GM12873 (cell line): Measurements from ENCODE around the gene BRCC3.

Experiments
- CTCF ChIP-seq: IDR thresholded peaks from 2 replicates; pipeline ENCODE4 v1.5.1; 2012; ENCODE audit warnings: low read depth, mild to moderate bottlenecking, moderate library complexity, low read length, control low read depth; ENCODE audit not compliant: insufficient read depth; ENCODE audit errors: missing control alignments

Gene BRCC3

DNA sequence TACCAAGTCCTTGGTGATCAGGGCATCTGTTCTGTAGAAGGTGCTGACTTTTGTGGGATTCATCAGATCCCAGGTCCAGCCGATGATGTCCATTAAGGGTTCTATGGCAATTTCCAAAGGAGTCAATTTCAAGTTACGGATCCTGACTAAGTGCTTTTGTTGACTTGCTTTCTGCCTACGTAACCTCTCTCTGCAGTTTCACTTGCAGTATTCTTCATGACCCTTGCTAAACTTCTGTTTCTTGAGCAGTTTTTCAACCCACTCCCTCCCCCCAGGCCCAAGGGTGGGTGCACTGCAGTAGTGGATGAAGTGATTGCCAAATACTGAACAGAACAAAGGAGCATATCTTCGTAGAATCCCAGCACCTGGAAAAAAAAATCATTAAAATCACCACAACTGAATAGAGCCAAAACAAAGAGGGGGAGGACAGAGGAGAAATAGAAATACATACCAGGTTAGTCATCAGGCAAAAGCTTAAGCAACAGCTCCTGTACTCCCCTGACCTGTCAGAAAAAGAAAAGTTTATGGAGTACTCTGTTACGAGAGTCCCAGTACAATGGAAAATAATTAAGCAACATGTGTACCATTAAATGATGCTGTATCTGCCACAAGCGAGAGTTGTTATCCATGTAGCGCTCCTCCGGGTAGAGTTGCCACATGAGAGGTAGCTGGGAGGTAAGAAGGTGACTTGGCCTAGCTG, 6.1 kb upstream of the BRCC3 start:
- TF ChIP-seq CTCF: no peak

DNA sequence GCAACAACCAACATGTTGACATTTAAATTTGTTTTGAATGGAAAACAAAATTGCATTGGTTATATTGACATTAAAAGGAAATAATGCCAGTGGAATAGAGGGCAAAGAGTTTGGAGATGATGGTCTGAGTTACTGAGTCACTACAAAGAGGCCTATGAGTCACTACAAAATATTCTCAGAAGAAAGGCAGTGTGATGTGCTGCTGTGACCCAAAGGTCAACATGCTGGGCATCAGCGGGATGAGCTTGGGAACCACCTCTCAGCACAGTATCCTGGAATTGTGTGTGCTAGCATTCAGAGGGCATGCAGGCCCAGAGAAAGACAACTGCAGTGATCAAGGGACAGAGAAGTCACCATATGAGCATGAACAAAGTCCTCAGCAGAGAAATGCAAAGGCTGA, 3.1 kb upstream of the BRCC3 start:
- no peak for TF ChIP-seq CTCF

- no peak for TF ChIP-seq CTCF
Observed at GRCh38 chrX:155069414-155069813, 1.9 kb upstream of the BRCC3 start.

- TF ChIP-seq CTCF: no peak
Observed at GRCh38 chrX:155070038-155070437, 1.3 kb upstream of the BRCC3 start.

DNA sequence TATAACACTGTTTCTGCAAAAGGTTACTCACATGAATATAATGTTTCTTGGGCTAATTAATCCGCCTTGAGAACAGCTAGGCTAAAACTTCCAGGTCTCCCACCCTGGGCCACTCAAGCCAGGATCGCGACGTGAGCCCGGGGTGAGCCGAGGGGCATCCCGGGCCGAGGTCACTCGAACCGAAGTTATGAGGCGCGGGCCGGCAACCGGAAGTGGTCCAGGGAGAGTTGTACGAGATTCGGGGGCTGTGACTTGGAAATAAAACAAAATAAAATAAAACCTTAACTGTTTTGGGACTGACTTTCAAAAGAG, 689 bp upstream of the BRCC3 start:
- no peak for TF ChIP-seq CTCF

- TF ChIP-seq CTCF: no peak
Observed at GRCh38 chrX:155071694-155072280, 479 bp downstream of the BRCC3 start.

- peak; percentile 66 for TF ChIP-seq CTCF
Observed at GRCh38 chrX:155086202-155086840, 15.0 kb downstream of the BRCC3 start.
